GM23248 (cell line): Measurements from ENCODE around the gene TDRD12.

Experiments used
- EZH2 ChIP-seq: fragments of 200-600 bp; sonication (generic); IDR thresholded peaks from 2 replicates; pipeline ENCODE4 v1.6.1; 2018; ENCODE audit warnings: antibody characterized with exemption, mild to moderate bottlenecking; ENCODE audit not compliant: insufficient read depth, poor library complexity, severe bottlenecking
- EZH2phosphoT487 ChIP-seq: fragments of 200-600 bp; sonication (generic); IDR thresholded peaks from 2 replicates; pipeline ENCODE4 v1.6.1; 2018; ENCODE audit warnings: antibody characterized with exemption, moderate library complexity, mild to moderate bottlenecking, low read depth; ENCODE audit not compliant: insufficient read depth

GRCh38 chr19:32789429-32789828 is 69.9 kb downstream of the TDRD12 start:
- TF ChIP-seq EZH2phosphoT487 (no peak), EZH2 (no peak)
